ENCODE measurements around the gene FGF22.
"Not testable (repeated sequence)": the region's sequence is repeated elsewhere in the genome, so short reads cannot be mapped to it uniquely, and the experiment has no call there.

Gene FGF22

DNA sequence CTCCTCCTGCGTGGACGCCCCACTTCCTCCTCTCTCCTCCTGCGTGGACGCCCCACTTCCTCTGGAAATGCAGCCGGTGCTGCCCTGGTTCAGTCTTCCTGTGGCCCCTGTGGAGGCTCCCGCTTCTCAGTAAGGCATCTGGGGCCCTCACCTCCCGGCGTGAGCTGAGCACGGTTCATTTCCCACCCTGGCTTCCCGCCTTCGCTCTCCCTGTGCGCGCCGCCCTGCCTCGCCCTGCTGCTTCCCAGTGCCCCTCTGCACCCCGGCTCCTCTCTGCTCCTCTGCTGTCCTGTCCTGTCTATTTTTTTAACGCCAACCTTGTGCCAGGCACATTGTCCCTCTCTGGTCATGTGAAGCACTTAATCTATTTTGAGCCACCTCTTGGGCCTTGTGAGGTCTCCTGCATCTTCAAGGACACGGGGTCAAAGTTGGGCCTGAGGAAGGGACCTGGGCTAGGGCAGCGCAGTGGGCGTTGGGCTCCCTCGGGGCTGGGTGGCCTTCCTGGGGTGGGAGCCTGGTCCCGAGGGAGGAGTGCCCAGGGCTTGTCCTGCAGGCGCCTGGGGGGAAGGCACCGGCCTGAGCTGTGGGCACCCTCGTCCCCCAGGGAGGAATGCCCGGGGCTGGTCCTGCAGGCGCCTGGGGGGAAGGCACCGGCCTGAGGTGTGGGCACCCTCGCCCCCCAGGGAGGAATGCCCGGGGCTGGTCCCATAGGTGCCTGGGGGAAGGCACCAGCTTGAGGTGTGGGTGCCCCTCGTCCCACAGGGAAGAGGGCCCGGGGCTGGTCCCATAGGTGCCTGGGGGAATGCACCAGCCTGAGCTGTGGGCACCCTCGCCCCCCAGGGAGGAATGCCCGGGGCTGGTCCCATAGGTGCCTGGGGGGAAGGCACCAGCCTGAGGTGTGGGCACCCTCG, 37.0 kb upstream of the FGF22 start:
- Mint-ChIP-seq H3K36me3 (no peaks in the 10 kb centered on the region), H3K4me1 (ENCODE audit: low read depth) (peaks cover 1% of the 10 kb centered on the region), H3K4me3 (no peak overlapping the region), H3K9me3 (ENCODE audit: low read depth) (no peaks in the 10 kb centered on the region), H3K27me3 (no peaks in the 10 kb centered on the region), H3K27ac (no peak overlapping the region)

DNA sequence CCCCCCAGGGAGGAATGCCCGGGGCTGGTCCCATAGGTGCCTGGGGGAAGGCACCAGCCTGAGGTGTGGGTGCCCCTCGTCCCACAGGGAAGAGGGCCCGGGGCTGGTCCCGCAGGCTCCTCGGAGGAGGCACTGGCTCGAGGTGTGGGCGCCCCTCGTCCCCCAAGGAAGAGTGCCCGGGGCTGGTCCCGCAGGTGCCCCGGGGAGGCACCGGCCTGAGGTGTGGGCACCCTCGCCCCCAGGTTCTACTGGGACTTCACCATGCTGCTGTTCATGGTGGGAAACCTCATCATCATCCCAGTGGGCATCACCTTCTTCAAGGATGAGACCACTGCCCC, 36.4 kb upstream of the FGF22 start:
- not testable (repeated sequence) for H3K9me3 Mint-ChIP-seq (ENCODE audit: low read depth); H3K4me1 Mint-ChIP-seq (ENCODE audit: low read depth); H3K27me3 Mint-ChIP-seq; H3K36me3 Mint-ChIP-seq; H3K4me3 Mint-ChIP-seq; H3K27ac Mint-ChIP-seq

DNA sequence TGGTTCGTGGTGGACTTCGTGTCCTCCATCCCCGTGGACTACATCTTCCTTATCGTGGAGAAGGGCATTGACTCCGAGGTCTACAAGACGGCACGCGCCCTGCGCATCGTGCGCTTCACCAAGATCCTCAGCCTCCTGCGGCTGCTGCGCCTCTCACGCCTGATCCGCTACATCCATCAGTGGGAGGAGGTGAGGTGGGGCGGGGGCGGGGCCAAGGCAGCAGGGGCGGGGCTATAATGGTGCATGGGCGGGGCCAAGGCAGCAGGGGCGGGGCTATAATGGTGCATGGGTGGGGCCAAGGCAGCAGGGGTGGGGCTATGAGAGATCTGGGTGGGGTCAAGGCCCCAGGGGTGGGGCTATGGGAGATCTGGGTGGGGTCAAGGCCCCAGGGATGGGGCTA, 35.9 kb upstream of the FGF22 start:
- H3K4me1 Mint-ChIP-seq (ENCODE audit: low read depth); H3K4me3 Mint-ChIP-seq; H3K36me3 Mint-ChIP-seq; H3K9me3 Mint-ChIP-seq (ENCODE audit: low read depth); H3K27me3 Mint-ChIP-seq; H3K27ac Mint-ChIP-seq: not testable (repeated sequence)

DNA sequence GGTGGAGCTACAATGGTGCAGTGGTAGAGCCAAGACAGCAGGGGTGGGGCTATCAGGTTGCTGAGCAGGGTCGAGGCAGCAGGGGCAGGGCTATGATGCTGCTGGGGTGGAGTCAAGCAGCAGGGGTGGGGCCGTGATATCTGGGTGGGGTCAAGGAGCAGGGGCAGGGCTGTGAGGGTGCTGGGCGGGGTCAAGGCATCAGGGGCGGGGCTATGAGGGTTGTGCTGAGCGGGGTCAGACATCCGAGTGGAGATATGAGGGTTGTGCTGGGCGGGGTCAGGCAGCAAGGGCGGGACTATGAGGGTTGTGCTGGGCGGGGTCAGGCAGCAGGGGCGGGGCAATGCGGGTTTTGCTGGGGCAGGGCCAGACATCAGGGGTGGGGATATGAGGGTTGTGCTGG, 35.3 kb upstream of the FGF22 start:
- Mint-ChIP-seq H3K9me3 (ENCODE audit: low read depth) (no peaks in the 10 kb centered on the region), H3K4me1 (ENCODE audit: low read depth) (peaks cover 1% of the 10 kb centered on the region), H3K36me3 (no peaks in the 10 kb centered on the region), H3K4me3 (no peak overlapping the region), H3K27ac (no peak overlapping the region), H3K27me3 (no peaks in the 10 kb centered on the region)

DNA sequence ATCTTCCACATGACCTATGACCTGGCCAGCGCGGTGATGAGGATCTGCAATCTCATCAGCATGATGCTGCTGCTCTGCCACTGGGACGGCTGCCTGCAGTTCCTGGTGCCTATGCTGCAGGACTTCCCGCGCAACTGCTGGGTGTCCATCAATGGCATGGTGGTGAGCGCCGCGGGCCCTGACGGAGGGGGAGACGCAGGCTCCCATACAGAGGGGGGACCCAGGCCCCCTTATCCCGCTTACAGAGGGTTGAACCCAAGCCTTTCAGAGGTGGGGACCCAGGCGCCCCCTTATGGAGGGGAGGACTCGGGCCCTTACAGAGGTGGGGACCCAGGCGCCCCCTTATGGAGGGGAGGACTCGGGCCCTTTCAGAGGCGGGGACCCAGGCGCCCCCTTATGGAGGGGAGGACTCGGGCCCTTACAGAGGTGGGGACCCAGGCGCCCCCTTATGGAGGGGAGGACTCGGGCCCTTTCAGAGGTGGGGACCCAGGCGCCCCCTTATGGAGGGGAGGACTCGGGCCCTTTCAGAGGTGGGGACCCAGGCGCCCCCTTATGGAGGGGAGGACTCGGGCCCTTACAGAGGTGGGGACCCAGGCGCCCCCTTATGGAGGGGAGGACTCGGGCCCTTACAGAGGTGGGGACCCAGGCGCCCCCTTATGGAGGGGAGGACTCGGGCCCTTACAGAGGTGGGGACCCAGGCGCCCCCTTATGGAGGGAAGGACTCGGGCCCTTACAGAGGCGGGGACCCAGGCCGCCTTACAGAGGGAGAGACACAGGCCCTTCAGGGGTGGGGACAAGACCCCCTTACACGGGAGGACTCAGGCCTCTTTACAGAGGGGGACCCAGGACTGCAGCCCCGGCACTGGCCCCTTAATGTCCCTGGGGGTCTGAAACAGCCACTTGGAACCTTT, 34.4 kb upstream of the FGF22 start:
- H3K27me3 Mint-ChIP-seq; H3K4me1 Mint-ChIP-seq (ENCODE audit: low read depth); H3K27ac Mint-ChIP-seq; H3K4me3 Mint-ChIP-seq; H3K36me3 Mint-ChIP-seq; H3K9me3 Mint-ChIP-seq (ENCODE audit: low read depth): not testable (repeated sequence)

DNA sequence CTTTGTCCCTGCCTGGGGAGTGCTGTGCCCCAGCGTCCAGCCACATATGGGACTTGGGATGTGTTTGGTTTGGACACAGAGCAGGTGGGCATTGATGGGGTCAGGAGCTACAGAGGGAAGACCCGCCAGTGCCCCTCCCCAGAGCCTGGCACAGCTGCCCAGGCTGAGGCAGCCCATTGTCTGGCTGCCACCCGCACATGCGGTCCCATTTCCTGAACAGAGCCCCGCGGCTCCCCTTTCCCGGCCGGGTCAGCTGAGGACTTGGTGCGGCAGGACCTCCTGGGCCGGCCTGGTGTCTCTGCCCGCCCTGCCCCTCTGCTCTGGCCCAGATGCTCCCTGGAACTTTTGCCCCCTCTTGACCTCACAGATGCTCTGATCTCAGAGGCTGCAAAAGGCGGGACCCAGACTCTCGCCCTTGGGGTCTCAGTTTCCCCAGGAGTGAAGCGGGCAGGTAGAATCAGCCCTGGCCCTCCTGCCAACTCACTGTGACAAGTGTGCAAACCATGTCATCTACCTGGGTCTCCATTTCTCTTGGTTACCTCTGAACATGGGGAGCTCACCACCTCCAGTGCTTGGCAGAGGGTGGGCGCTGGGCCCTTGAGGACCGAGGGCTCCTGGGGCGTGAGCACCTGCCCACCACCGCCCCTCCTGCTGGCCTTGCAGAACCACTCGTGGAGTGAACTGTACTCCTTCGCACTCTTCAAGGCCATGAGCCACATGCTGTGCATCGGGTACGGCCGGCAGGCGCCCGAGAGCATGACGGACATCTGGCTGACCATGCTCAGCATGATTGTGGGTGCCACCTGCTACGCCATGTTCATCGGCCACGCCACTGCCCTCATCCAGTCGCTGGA, 32.2 kb upstream of the FGF22 start:
- H3K4me3 Mint-ChIP-seq: no peak overlapping the region
- no peaks in the 10 kb centered on the region for H3K36me3 Mint-ChIP-seq
- no peak overlapping the region for H3K27ac Mint-ChIP-seq
- no peaks in the 10 kb centered on the region for H3K9me3 Mint-ChIP-seq (ENCODE audit: low read depth)
- peaks cover 13% of the 10 kb centered on the region for H3K4me1 Mint-ChIP-seq (ENCODE audit: low read depth)
- no peaks in the 10 kb centered on the region for H3K27me3 Mint-ChIP-seq

DNA sequence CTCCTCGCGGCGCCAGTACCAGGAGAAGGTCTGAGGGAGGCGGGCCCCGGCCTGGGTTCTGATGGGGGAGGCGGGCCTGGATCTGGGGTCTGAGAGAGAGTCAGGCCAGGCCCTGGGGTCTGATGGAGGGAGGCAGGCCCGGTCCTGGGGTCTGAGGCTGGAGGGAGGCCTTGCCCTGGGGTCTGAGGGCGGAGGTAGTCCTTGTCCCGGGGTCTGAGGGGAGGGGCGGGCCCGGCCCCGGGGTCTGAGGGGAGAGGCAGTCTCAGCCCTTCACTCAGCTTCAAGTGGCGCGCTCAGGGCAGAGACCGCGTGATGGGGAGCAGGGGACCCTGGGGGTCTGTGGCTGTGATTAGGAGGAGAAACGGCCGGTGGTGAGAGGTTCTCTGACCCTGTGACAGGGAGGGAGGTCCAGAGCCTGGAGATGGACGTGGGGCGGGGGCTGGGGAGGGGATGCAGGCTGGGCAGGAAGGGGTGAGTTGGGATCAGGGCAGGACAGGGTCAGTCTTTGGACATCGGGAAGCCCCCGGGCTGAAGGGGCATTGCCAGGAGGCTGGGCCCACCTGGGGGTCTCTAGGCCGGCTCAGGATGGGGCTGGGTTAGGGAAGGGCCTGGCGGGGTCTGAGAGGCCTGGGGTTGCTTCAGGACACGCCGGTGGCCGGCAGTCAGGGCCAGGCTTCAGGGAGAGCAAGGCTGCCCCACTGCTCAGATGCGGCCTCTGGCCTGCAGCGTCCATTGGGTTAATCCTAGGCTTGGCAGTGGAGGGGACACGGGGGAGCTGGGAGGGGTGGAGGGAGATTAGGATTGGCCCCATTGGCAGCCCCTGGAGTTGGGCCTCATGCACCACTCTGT, 31.3 kb upstream of the FGF22 start:
- Mint-ChIP-seq H3K4me1 (ENCODE audit: low read depth) (peaks cover 13% of the 10 kb centered on the region), H3K36me3 (no peaks in the 10 kb centered on the region), H3K27me3 (no peaks in the 10 kb centered on the region), H3K27ac (no peak overlapping the region), H3K9me3 (ENCODE audit: low read depth) (no peaks in the 10 kb centered on the region), H3K4me3 (no peak overlapping the region)

DNA sequence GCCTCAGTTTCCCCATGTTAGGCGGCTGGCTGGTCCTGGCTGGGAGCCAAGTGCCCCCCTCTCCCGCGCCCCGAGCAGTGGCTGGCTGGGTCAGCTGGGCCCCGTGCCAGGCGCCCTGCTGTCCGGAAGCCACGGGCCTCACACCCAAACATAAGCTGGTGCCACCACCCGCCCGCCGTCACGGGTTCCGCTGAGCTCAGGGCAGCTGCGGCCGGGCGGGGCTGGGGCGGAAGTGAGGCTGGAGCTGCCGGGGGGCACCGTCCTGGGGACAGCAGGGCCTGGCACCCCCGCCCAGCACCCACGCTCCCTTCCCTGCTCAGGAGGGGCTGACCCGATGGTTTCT, 30.7 kb upstream of the FGF22 start:
- Mint-ChIP-seq H3K36me3 (no peaks in the 10 kb centered on the region), H3K9me3 (ENCODE audit: low read depth) (no peaks in the 10 kb centered on the region), H3K27me3 (no peaks in the 10 kb centered on the region), H3K27ac (no peak overlapping the region), H3K4me3 (no peak overlapping the region), H3K4me1 (ENCODE audit: low read depth) (peaks cover 13% of the 10 kb centered on the region)

DNA sequence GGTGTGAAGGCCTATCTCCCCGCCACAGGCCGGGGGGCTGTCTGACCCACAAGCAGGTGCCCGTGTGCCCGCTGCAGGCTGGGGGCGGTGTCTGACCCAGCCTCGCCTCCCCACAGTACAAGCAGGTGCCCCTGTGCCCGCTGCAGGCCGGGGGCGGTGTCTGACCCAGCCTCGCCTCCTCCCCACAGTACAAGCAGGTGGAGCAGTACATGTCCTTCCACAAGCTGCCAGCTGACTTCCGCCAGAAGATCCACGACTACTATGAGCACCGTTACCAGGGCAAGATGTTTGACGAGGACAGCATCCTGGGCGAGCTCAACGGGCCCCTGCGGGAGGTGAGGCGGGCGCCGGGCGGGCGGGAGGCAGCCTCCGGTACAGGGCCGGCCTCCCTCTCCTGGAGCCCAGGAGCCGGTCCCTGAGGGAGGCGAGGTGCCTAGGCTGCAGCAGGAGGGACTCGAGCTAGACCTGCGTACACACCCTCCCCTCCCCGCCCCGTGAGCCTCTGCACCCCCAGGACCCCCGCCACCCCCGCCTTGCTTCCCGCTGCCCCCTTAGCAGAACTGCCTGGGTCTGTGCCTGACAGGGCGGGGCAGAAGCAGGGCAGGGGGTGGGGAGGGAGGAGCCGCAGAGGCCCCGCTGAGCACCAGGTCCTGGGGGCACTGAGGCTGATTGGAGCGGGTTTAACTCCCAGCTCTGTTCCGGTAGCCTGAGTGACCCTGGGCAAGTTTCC, 29.4 kb upstream of the FGF22 start:
- H3K27ac Mint-ChIP-seq: peak overlapping the region; percentile 94
- H3K9me3 Mint-ChIP-seq (ENCODE audit: low read depth): no peaks in the 10 kb centered on the region
- no peaks in the 10 kb centered on the region for H3K36me3 Mint-ChIP-seq
- H3K27me3 Mint-ChIP-seq: no peaks in the 10 kb centered on the region
- peaks cover 13% of the 10 kb centered on the region for H3K4me1 Mint-ChIP-seq (ENCODE audit: low read depth)
- peak overlapping the region; percentile 95 for H3K4me3 Mint-ChIP-seq

DNA sequence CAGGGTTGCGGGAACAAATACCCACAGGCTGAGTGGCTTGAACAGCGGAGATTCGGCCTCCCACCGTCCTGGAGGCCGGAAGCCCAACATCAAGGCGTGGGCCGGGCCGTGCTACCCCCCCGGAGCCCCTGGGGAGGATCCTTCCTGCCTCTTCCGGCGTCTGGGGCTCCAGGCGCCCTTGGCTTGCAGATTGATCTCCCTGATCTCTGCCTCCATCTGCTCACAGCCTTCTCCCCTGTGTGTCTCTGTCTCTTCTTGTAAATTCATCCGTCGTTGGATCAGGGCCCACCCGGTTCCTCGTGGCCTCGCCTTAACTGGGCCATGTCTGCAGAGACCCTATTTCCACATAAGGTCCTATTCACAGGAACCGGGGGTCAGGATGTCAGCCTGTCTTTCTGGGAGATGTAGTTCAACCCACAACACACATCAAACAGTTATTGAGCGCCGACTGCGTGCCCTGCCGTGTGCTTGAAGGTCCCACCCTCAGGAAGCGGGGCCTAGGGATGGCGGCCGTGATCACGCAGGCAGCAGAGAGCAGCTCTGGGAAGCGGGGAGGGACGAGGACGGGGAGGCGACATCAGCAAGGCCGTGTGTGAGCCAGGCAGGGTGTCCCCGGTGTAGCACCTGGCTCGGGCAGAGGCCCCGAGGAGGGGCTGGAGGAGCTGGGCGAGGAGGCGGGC, 28.7 kb upstream of the FGF22 start:
- H3K27me3 Mint-ChIP-seq: no peaks in the 10 kb centered on the region
- no peaks in the 10 kb centered on the region for H3K9me3 Mint-ChIP-seq (ENCODE audit: low read depth)
- peak overlapping the region; percentile 94 for H3K27ac Mint-ChIP-seq
- peak overlapping the region; percentile 95 for H3K4me3 Mint-ChIP-seq
- peaks cover 17% of the 10 kb centered on the region for H3K4me1 Mint-ChIP-seq (ENCODE audit: low read depth)
- peaks cover 2% of the 10 kb centered on the region for H3K36me3 Mint-ChIP-seq

DNA sequence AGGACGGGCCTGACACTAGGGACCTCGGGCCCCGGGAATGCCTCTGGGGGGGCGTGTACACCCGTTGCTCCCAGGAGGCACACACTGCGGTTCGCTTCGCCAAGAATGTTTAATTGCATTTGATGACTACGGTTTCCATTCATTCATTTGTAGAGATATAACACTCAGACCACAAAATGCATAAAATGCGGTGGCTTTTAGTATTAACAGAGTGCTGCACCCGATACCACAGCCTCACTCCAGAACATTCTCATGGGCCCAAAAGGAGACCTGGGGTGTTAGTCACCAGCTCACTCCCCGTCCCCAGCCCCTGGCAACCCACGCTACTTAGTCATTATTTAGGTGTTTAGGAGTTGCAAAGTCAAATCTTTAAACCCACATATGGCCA, 28.2 kb upstream of the FGF22 start:
- Mint-ChIP-seq H3K4me3 (peak overlapping the region; percentile 95), H3K9me3 (ENCODE audit: low read depth) (no peaks in the 10 kb centered on the region), H3K27ac (peak overlapping the region; percentile 94), H3K36me3 (peaks cover 2% of the 10 kb centered on the region), H3K4me1 (ENCODE audit: low read depth) (peaks cover 17% of the 10 kb centered on the region), H3K27me3 (no peaks in the 10 kb centered on the region)

DNA sequence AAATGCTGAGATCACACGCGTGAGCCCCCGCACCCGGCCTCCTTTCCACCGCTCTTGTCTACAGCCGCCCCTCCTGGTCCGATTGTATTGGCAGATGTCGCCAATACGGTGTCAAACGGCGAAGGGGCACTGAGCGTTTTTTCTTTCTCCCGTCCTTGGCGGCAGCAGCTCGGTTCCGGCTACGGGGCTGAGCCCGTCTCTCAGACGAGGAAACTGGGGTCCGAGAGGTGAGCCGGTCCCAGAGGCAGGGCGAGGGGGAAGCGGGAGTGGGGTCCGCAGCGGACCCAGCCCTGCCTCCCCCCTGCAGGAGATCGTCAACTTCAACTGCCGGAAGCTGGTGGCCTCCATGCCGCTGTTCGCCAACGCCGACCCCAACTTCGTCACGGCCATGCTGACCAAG, 26.7 kb upstream of the FGF22 start:
- no peaks in the 10 kb centered on the region for H3K27me3 Mint-ChIP-seq
- H3K4me1 Mint-ChIP-seq (ENCODE audit: low read depth): peaks cover 15% of the 10 kb centered on the region
- H3K36me3 Mint-ChIP-seq: peaks cover 2% of the 10 kb centered on the region
- no peak overlapping the region for H3K27ac Mint-ChIP-seq
- no peaks in the 10 kb centered on the region for H3K9me3 Mint-ChIP-seq (ENCODE audit: low read depth)
- no peak overlapping the region for H3K4me3 Mint-ChIP-seq

DNA sequence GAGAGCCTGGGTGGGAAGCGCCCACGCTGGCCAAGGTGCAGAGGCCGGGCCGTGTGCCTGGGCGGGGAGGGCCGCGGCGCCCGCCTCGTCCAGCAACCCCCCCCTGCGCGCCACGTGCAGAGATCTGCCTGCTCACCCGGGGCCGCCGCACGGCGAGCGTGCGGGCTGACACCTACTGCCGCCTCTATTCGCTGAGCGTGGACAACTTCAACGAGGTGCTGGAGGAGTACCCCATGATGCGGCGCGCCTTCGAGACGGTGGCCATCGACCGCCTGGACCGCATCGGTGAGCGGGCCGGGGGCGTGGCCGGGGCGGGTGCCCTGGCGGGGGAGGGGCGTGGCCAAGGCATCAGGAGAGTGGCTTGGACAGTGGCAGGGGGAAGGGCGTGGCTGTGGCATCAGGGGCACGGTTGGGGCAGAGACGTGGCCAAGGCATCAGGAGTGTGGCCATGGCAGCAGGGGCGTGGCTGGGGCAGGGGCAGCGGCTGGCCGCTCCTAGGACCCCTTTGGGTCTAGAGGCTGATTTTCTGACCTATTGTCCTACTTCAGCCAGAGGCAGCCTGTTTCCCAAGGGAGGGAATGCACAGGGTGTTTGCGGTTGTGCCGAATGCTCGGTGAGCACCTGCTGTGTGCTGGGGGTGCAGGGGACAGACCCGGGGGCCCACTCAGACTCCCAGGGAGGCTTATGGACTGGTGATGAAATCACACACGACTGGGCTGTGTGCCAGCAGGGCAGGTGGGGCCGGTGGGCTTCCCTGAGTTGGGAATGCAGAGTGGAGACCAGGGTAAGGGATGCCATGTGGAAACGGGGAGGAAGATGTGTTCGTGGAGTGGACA, 25.7 kb upstream of the FGF22 start:
- Mint-ChIP-seq H3K4me1 (ENCODE audit: low read depth) (peaks cover 15% of the 10 kb centered on the region), H3K36me3 (peaks cover 2% of the 10 kb centered on the region), H3K27ac (no peak overlapping the region), H3K9me3 (ENCODE audit: low read depth) (no peaks in the 10 kb centered on the region), H3K27me3 (no peaks in the 10 kb centered on the region), H3K4me3 (no peak overlapping the region)

All from activated naive CD8-positive, alpha-beta T cell (primary cell).